Astrocyte (in vitro differentiated cells and primary cell): ENCODE measurements around the gene SLC1A3.

Source experiments
- EZH2 ChIP-seq: IDR thresholded peaks from 2 replicates; pipeline ENCODE4 v1.6.1; 2012; ENCODE audit warnings: mild to moderate bottlenecking, low read length, inconsistent platforms; ENCODE audit not compliant: insufficient read depth
- TF ChIP-seq, protein P1 (sequence below): IDR thresholded peaks from 2 replicates; pipeline ENCODE4 v1.5.1; 2011; ENCODE audit warnings: low read depth, mild to moderate bottlenecking, inconsistent platforms, low read length, moderate library complexity; ENCODE audit not compliant: insufficient read depth

DNA sequence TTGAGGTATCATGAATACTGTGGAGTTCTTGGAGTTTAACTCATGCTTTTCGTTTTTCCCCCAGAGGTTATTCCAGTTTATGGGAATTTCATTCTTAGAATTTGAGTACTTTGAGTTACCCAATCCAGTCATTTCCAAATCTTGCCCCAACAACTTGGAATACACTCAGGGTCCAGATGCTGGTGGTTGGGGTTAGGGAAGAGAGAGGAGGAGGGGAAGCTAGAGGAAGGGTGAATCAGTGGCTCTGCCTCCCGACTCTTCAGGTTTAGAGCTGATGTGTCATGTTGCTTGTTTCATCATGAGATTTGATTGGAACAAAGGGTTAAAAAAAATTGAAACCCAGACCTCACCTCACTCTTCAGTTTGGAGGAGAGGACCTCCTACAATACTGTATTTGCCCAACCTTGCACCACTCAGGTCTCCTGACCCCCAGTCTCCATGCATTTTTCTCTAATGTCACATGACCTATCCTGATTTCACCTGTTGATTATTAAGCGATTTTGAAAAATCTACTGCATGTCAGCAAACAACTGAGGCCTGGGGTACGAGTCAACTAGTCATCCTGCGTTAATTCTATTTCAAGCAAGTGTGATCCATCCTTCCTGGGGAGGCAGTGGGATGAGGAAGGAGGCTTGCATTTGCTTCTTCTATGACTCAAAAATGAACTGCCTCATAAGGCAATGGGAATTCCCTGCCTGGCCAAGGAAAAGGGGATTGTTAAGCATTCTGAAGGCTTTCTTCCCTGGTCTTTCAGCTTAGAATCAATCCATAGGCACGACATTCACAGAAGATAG lies 6.2 kb upstream of the SLC1A3 start:
- TF ChIP-seq, protein P1, sequence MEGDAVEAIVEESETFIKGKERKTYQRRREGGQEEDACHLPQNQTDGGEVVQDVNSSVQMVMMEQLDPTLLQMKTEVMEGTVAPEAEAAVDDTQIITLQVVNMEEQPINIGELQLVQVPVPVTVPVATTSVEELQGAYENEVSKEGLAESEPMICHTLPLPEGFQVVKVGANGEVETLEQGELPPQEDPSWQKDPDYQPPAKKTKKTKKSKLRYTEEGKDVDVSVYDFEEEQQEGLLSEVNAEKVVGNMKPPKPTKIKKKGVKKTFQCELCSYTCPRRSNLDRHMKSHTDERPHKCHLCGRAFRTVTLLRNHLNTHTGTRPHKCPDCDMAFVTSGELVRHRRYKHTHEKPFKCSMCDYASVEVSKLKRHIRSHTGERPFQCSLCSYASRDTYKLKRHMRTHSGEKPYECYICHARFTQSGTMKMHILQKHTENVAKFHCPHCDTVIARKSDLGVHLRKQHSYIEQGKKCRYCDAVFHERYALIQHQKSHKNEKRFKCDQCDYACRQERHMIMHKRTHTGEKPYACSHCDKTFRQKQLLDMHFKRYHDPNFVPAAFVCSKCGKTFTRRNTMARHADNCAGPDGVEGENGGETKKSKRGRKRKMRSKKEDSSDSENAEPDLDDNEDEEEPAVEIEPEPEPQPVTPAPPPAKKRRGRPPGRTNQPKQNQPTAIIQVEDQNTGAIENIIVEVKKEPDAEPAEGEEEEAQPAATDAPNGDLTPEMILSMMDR: no peak
- TF ChIP-seq EZH2: no peak
